HG02678 (cell line): Measurements from ENCODE around the gene PCDHGA8.
"Not testable (repeated sequence)": the region's sequence is repeated elsewhere in the genome, so short reads cannot be mapped to it uniquely, and the experiment has no call there.

Source experiments
- ATAC-seq: cut with Tn5 transposase; IDR thresholded peaks from one replicate; pipeline ENCODE4 v1.9.1; 2021; ENCODE audit warnings: mild to moderate bottlenecking, moderate library complexity; ENCODE audit not compliant: unreplicated experiment

The PCDHGA8 gene

GRCh38 chr5:141369994-141370848 lies 22.2 kb upstream of the PCDHGA8 start, which contains the start of gene PCDHGB3:
PCDHGB3 (plus strand) TSS chr5:141370242; CDS start chr5:141370395, 153 bp downstream.
- peak; percentile 90 for ATAC-seq

GRCh38 chr5:141371572-141372475 lies 20.6 kb upstream of the PCDHGA8 start:
- ATAC-seq = no peak

GRCh38 chr5:141373673-141374317 lies 18.6 kb upstream of the PCDHGA8 start, which contains the start of gene PCDHGA6:
PCDHGA6 (plus strand) TSS chr5:141373891; CDS start chr5:141374084, 193 bp downstream.
- ATAC-seq = no peak

GRCh38 chr5:141374627-141375026 lies 17.8 kb upstream of the PCDHGA8 start:
- no peak for ATAC-seq

- not testable (repeated sequence) for ATAC-seq
Measured at GRCh38 chr5:141375444-141376155, 16.8 kb upstream of the PCDHGA8 start.

GRCh38 chr5:141382469-141383294 lies 9.8 kb upstream of the PCDHGA8 start, which contains the start of gene PCDHGA7:
PCDHGA7 (plus strand) TSS chr5:141382742; CDS start chr5:141382900, 158 bp downstream.
- ATAC-seq = no peak

GRCh38 chr5:141383345-141383744 lies 9.1 kb upstream of the PCDHGA8 start:
- no peak for ATAC-seq

- ATAC-seq = no peak
Measured at GRCh38 chr5:141384471-141385267, 7.8 kb upstream of the PCDHGA8 start.

- not testable (repeated sequence) for ATAC-seq
Measured at GRCh38 chr5:141387557-141388311, 4.7 kb upstream of the PCDHGA8 start, which contains the start of gene PCDHGB4. PCDHGB4 (plus strand) TSS chr5:141387698; CDS start chr5:141387885, 187 bp downstream.

- no peak for ATAC-seq
Measured at GRCh38 chr5:141388661-141389060, 3.8 kb upstream of the PCDHGA8 start.

- ATAC-seq = no peak
Measured at GRCh38 chr5:141389153-141390042, 3.0 kb upstream of the PCDHGA8 start.

- no peak for ATAC-seq
Measured at GRCh38 chr5:141393267-141393666, 834 bp downstream of the PCDHGA8 start.

GRCh38 chr5:141394401-141395187 lies 2.2 kb downstream of the PCDHGA8 start:
- ATAC-seq = not testable (repeated sequence)

GRCh38 chr5:141397756-141398551 lies 5.5 kb downstream of the PCDHGA8 start, which contains the start of gene PCDHGB5:
PCDHGB5 (plus strand) TSS chr5:141397947; CDS start chr5:141398128, 181 bp downstream.
- peak; percentile 97 for ATAC-seq

GRCh38 chr5:141398608-141399007 lies 6.2 kb downstream of the PCDHGA8 start:
- ATAC-seq = no peak
